GM18507 (cell line): ENCODE results near the gene MRPL37.
"Not testable (repeated sequence)": the region's sequence is repeated elsewhere in the genome, so short reads cannot be mapped to it uniquely, and the experiment has no call there.

Experiments used
- DNase-seq: peaks from one replicate; pipeline ENCODE4 v3.0.0; 2011; ENCODE audit warnings: low read depth; ENCODE audit not compliant: insufficient read length; ENCODE audit errors: extremely low spot score
- FAIRE-seq: peaks from 2 replicates; lab custom pipeline; 2011; peaks lifted over from hg19 to GRCh38; lab: Jason Lieb, UNC

MRPL37 gene

DNA sequence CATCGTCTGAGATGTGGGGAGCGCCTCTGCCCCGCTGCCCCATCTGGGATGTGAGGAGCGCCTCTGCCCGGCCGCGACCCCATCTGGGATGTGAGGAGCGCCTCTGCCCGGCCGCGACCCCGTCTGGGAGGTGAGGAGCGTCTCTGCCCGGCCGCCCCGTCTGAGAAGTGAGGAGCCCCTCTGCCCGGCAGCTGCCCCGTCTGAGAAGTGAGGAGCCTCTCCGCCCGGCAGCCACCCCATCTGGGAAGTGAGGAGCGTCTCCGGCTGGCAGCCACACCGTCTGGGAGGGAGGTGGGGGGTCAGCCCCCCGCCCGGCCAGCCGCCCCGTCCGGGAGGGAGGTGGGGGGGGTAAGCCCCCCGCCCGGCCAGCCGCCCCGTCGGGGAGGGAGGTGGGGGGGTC lies 33.2 kb downstream of the MRPL37 start:
- not testable (repeated sequence) for FAIRE-seq, DNase-seq

DNA sequence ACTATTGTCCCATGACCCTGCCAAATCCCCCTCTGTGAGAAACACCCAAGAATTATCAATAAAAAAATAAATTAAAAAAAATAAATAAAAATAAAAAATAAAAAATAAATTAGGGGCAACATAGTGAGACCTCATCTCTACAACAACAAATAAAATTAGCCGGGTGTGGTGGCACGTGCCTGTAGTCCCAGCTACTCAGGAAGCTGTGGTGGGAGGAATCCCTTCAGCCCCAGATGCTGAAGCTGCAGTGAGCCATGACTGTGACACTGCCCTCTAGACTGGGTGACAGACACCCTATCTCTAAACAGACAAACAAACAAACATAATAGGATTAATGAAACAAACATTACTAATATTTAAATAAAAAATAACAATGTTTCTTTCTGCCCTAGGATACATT lies 34.3 kb downstream of the MRPL37 start:
- no peak for DNase-seq
- no peak for FAIRE-seq

- DNase-seq (no peak), FAIRE-seq (no peak)
Measured at GRCh38 chr1:54237586-54237985, 37.6 kb downstream of the MRPL37 start.

- no peak for DNase-seq
- FAIRE-seq, result no peak
Measured at GRCh38 chr1:54238353-54239034, 38.5 kb downstream of the MRPL37 start.

DNA sequence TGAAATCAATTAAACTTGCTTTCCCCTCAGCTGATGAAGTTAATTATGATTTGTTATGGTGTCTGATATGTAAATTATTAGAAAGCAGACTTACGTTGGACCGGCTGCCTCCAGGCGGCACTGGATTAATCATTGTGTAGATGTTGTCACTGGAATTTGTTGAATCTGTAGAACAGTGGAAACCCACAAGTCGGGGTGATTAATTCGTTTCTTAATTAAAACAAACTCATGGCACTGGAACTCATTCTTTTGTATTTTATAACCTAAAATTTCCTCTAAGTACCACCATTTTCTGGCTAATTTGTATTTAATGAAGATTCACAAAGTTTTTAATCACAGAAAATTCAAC lies 39.0 kb downstream of the MRPL37 start:
- no peak for FAIRE-seq

GRCh38 chr1:54239631-54240031 lies 39.7 kb downstream of the MRPL37 start:
- DNase-seq, result no peak
- FAIRE-seq, result no peak

More for the DNA sequence above, 39.0 kb downstream of the MRPL37 start:
- no peak for DNase-seq

- FAIRE-seq (no peak), DNase-seq (no peak)
Measured at GRCh38 chr1:54240741-54241335, 40.9 kb downstream of the MRPL37 start.

DNA sequence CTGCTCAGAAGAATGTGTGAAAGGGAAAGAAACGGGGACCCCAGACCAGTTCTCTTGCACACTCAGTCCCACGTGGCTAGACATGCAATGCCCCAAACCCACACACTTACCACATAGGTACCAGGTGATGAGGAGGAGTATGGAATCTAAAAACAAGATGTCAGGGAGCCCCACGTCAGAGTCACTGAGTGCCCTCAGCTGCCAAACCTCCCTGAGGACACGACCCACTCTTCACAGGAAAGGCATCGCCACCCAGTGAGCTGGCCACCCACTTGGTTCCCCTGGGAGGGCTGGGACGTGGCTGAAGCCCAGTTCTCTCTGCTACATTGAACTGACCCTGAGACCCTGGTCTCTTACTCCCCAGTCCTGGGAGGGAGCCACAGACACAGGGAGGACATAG lies 41.4 kb downstream of the MRPL37 start:
- FAIRE-seq, result no peak

DNA sequence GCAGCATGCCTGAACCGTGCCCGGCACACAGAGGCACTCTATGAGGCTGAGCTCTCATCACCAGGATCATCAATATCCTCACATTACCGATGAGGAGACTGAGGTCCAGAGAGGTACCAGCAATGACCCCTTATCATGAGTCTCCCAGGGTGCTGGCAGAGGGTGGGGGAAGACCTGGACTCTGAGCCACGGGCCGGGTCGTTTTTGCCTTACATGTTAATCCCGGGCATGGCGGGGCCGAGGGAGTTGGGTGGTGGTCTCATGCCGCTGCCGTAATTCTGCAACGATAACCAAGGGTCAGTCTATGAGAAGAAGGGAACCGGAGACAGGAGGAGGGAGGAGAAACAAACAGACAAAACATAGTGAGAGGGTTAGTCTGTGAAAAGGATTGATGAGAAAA lies 43.1 kb downstream of the MRPL37 start:
- FAIRE-seq (no peak), DNase-seq (no peak)

More for the DNA sequence above, 41.4 kb downstream of the MRPL37 start:
- DNase-seq, result no peak

DNA sequence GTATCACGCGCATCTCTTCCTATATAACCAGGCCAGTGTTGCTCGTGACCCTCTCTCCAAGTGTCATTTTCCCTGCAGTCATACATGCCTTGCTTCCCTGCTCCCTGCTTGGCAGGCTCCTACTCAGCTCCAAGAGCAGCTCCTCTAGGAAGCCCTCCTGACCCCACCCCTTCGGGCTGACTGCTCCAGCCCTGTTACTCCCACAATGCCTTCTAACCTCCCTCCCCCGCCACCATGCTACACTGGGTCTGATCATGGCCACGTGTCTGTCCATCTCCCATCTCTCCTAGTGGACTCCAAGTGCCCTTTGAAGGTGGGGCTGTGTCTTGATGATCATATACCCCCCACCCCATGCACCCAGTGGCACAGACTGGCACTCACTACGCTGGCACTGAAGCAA lies 44.7 kb downstream of the MRPL37 start:
- FAIRE-seq, result no peak
- DNase-seq, result no peak

DNA sequence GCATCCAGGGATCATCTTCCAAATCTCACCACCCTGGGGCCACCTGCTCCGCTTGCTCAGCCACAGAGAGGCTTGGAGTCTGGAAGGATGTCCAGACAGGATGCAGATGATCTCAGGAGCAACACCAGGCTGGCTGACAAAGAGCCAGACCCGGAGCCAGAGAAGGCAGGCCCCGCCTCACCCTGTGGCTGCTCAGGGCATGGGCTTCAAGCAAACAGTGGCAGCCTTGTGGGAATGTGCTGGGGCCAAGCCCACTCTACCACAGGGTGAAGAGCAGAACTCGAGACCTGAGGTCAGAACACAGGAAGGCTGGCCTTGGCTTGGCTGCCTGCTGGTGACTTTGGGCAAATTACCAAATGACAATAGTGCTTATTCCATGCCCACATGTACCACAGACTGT lies 45.5 kb downstream of the MRPL37 start:
- DNase-seq (no peak), FAIRE-seq (no peak)

- DNase-seq (no peak), FAIRE-seq (no peak)
Measured at GRCh38 chr1:54246116-54246721, 46.3 kb downstream of the MRPL37 start.

DNA sequence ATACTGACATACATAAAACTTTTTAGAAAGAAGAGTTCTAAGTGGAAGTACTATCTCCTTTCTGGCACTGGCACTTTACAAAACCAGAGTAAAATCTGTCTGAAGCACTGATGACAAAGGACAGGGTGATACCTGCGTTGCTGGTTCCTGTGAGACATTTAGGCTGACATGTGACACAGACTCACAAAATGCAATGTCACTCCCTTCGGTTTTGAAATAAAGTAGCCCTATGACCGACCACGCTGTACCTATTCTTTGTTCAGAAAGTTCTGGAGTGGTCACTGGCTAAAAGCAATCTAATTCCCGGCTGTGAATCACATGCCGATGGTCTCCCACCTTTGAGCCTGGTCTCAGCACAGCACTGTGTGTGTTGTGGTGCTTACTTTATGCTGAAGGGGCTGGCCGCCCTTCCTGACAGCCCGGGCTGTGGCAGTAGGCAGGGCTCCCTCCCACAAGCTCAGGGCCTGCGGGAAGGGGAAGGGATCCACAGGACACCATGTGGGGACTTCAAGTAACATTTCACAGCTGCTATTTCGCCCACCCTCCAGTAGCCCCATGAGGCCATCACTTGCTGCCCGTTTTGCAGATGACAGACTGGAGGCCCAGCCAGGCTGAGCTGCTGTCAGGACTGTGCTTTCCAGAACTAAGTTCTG lies 48.0 kb downstream of the MRPL37 start:
- no peak for FAIRE-seq
- DNase-seq, result no peak

DNA sequence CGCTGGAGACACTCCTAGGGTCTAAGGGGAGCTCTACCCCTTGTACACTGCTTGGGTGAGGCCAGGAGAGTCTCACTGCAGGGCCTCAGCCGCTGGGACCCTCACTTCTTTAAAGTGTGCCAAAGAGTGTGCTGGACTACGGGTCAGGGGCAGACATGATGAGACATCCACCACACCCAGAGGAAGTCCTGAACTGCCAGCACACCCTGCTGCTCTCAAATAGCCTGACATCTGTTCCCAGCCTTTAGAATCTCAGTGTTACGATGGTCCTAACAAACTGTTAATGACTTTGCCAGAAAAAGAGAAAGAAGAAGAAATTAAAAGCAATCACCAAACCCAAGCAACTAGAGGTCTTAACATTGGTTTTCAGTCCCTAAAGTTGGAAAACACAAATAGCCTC lies 49.0 kb downstream of the MRPL37 start:
- FAIRE-seq (no peak), DNase-seq (no peak)

- FAIRE-seq, result no peak
Measured at GRCh38 chr1:54249819-54250435, 50.0 kb downstream of the MRPL37 start.

GRCh38 chr1:54250670-54251069 lies 50.7 kb downstream of the MRPL37 start:
- DNase-seq (no peak), FAIRE-seq (no peak)

More at GRCh38 chr1:54249819-54250435, 50.0 kb downstream of the MRPL37 start:
- no peak for DNase-seq

DNA sequence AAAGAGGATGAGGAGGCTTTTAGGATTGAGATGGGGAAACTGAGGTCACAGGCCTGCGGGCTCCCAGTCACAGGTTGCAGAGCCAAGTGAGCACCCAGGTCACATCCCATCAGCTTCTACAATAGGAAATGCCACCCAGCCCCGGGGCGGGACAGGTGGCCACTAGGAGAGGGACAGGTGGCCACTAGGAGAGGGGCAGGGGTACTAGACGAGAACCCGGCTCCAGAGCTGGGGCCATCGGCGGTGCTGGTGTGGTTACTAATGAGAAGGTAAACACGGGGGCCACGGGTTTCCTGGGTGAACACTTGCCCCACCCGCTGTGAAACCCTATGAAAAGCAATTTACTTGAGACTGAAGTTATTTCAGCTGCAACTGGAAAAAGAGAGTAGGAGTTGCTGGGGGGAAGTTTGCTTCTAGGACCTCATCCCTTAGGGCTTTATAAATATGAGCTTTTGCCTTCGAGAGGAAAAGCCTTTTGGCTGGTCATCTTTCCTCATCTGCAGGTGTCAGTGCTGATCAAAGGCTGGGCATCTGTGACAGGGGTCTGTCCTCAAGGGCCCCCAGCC lies 52.5 kb downstream of the MRPL37 start:
- FAIRE-seq (no peak), DNase-seq (no peak)

DNA sequence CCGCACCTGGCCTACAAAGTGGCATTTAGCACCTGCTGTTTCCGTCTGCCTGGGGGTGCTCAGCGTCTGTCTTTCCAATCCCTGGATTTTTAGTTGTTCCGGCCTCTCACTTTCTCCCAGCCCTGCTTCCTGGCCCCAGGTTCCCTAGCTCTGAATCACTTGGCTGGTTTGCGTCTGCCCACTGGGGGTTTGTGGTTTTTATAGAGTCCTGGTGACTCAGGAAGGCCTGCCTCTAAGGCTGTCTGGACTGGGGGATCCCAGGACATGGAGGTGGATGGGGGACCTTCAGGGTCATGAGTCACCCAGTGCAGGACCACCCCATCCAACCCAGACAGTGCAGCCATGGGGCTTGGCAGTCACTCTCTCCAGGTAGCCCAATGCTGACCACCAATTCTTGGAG lies 53.5 kb downstream of the MRPL37 start:
- FAIRE-seq (no peak), DNase-seq (no peak)

GRCh38 chr1:54254055-54254454 lies 54.1 kb downstream of the MRPL37 start:
- FAIRE-seq (no peak), DNase-seq (no peak)
